HG03432 (cell line): ENCODE measurements around the gene PLA2G4E.

Experiments used
- ATAC-seq: cut with Tn5 transposase; IDR thresholded peaks from one replicate; pipeline ENCODE4 v1.9.1; 2021; ENCODE audit warnings: mild to moderate bottlenecking, moderate library complexity; ENCODE audit not compliant: unreplicated experiment

Gene PLA2G4E

DNA sequence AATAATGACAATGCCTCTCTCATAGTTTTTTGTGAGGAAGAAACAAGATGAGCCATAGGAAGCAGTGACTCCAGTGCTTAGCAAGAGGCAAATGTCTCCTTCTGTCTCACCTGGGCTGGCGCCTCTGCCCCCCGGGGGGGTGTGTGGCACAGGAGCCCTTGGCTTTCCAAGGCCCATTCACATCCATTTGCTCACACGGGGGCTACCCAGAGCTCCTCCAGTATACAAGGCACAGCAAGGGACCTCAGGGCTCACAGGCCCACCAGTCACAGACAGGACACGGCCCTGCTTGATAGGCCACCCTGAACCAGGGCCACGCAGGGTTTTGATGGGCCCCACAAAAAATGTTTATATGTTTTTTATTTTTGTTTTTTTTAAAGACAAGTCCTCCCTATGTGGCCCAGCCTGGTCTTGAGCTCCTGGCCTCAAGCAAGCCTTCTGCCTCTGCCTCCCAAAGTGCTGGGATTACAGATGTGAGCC is 26.6 kb downstream of the PLA2G4E start:
- ATAC-seq = no peak

DNA sequence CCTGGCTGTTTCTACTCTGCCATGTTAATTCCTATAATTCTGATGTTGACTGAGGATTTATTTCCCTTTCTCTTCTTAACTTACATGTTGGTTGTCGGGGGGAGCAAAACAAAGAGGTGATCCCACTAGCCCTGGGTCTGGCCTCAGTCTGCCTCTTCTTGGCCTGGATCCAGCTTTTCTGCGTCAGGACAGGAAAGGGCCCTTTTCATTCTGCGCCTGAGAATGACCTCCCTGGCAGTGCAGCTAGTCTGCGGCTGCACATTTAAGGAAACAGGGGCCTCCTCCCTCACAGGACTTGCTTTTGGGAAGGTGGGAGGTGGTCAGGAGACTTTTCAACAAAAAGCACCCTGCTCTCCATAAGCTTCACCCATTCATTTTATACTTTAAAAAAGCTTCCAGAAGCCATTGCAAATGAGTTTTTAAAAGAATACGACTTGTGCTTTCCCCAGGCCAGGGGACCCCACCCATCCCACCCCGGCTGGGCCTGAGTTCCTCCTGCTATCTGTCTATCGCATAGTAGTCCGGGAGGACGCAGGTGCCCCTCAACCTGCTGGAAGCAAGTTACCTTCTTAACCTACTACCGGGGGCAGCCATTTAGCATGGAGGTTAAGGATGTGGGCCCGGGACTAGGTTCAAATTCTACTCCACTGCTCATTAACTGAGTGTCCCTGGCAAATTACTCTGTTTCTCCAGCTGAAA is 27.2 kb downstream of the PLA2G4E start:
- ATAC-seq = no peak

DNA sequence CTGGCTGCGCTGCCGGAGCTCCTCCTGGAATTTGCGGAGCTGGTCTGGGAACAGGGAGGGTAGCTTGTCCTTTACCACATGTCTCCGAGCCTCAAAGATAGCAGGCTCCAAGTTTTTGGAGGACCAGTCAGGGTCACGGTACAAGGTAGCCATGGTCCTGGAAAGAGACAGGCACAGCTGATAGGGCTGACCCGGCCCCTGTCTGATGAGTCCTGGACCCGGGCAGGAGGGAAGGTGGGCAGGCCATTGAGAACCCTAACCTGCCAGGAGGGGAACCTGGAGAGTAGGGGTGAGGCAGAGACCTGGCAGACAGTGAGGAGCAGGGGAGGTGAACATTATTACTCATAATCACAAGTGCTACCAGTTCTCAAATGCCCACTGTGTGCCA is 28.0 kb downstream of the PLA2G4E start:
- ATAC-seq = no peak

DNA sequence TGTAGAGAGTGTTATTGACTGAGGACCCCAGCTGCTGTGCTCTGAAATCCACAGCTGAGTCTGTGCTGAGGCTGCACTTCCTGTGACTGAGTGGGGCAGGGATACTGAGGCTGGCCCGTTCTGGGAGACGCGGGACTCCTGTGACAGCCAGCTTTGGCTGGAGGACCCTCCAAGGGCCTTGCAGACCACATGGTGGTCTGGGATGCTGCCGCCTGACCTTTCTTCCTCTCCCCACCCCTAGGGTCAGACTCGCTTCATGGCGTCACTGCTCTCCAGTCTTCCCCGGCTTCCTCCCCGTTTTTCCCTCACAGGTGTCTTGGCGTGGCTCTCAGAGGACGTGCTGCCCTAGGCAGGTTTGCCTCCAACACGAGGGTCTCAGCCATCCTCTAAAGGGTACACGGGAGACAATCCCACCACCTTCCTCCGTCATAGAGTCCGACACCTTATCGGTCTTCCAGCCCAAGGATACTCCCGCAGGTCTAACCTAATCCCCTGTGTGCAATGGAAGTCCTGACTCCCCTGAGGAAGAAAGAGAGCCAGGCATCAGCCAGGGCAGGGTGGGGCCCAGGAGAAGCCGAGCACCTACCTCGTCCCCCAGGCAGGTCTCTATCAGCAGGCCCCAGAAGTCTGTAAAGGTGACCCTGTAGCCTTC is 28.6 kb downstream of the PLA2G4E start:
- no peak for ATAC-seq

DNA sequence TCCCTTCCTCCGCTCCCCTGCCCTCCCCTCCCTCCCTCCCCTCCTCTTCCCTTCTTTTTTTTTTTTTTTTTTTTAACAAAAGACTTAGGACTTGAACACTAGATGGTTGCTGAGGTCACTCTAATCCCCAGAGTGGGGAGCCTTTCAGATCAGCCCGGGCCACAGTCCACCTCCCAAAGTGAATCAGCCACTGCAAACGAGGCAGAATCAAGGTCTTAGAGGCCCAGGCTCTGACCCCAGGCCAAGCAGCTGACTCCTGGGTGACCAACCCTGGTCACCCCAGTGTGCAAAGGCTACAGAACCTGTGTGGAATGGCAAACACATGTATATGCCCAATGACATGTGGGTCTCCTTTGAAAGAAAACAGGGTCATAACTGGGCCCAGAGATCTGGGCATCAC is 30.2 kb downstream of the PLA2G4E start:
- no peak for ATAC-seq

DNA sequence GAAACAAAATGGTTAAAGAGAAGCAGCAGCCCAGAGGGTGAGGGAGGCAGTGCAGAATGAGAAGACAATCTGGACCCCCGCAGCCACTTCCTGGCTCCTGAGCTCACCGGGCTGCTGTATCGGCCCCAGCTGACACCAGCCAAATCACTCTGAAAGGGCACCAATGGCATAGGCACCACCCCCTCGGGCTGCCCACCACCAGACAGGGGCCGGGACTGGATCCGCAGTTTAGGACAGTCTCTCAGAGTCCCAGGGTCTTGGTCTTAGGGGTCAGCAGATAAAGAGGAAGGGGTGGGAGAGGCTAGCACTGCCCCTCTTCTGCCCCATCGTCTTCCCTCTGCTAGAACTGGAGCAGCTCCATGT is 30.6 kb downstream of the PLA2G4E start:
- no peak for ATAC-seq

DNA sequence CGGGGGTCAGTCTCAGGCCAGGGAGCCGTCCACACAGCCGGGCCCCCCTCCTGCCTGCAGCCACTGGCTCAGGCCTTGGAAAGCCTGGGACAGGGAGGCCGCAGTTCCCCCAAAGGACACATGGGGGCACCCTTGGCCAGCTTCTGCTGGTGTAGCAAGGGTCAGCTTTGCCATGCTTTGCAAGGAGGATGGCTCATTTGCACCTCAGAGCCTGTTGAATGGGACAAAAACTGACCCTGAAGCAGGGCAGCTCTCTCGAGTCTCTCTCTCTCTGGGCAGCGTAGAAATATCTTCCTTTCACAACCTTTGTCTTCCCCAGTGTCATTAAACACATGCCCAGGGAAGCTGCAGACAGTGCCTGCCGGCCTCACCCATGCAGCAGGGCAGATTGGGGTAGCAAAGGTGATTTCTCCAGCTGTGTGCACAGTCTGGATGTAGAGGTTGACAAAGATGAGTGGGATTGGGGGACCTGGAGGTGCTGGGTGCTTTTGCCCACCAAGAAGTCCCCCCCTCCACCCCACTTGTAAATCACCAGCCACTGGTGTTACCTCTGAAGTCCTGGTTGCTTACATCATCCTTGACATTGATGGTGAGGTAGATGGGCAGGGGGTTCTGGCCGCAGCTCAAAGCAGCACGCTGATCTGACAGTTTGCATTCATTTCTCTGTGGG is 31.1 kb downstream of the PLA2G4E start:
- ATAC-seq = peak; percentile 57

DNA sequence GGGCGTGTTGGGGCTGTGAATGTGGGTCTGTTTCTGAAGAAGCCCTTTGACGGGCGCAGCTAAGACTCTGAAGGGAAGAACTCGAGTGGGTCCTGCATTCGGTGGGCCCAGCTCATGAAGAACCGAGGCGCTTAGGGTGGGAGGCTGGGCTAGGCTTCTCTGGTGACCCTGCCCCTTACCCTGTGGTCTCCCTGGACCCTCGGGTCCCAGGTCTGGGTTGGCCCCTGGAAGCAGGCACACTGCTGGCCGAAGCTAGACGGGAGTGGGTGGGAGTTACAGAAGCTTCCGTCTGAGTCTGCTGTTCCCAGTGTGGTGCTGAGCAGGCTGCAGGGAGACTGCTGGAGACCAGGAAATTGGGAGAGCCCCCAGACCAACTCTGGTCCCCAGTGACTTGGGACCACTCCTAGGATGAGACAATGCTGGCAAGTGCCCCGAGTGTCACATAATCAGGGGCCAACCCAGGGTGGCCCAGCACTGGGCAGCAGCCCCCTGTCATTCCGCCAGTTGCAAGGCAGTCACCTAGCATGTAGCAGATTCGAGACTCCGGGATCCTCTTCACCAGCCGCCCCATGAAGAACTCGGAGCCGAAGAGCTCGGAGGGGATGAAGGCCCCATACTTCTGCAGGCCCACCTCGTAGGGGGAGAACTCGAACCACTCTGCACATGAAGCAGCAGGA is 31.8 kb downstream of the PLA2G4E start:
- no peak for ATAC-seq

DNA sequence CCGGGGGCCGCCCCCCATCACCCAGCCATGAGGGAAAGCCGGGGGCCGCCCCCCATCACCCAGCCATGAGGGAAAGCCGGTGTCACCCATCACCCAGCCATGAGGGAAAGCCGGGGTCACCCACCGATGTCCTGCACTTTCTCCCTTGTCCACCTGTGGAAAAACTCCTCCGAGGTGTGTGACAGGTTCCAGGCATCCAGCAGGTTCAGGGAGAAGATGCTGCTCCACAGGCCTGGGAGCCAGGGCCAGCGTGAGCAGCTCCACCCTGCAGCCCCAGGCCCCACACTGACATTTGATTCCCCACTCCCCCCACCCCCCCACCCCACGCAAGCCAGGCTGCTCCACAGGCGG is 32.9 kb downstream of the PLA2G4E start:
- ATAC-seq = no peak

DNA sequence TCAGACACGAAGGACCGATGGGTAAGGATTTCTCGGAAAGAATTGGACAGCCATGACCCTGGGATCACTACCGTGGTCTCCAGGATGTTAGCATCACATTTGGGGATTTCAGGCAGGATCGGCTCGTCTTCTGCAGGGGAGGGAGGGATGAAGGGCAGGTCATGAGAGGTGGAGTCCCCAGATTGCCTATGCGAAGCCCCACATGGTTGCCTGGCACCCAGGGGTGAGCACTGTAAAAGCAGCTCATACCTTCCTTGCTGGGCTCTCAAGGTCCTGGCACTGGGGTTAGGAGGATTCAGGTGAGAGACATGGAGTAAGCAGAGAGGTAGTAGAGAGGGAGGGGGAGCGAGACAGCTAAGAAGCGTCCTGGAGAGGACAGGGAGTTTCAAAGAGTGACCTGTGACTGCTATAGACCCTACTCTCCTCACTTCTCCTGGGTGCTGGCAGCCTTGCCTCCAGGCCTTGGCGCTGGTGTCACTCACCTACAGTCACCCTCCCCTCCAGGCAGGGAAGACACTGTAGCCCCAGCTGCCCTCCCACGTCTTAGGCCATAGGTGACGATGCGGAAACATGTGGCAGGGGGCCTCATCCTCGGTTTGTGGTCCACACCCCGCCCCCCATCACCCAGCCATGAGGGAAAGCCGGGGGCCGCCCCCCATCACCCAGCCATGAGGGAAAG is 33.5 kb downstream of the PLA2G4E start:
- ATAC-seq = no peak

DNA sequence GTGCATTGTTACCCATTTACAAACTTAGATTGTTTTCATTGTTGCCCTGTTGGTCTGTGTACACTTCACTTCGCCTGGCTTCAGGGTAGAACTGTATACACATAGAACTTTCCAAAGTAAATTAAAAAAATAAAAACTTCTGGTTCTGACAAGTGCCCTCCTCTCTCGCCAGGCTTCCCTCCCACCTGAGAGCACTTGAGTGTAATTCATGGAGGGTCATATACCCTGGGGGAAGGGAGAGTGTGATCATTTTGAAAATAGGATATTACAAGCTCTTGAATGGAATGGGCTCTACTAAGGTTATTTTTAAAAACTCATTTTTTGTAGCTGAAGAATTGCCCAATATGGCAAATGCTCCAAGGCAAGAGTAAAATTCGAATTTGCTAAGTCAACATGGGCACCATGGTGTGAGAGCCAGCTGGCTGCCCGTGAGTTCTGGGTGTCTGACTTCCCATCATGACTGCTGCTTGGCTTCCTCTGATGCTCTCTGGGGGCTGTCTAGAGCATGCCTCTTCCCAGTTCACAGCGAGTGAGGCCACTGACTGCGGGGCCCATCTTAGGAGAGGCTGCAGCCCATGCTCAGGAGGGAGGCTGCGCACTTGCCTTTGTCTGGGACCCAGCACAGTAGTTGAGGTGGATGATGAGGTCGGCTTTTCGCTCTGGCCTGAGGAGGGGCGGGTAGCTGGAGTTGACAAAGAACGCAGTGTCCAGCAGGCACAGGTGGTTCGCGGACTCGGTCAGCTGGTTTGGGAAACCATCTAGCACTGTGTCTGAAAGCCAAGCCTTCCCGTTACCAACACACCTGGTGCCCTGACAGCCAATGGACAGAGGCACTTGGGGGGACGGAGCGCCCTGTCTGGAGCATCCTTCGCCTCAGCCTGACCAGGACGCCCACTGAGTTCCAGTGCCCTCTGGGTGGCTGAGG is 35.3 kb downstream of the PLA2G4E start:
- no peak for ATAC-seq

DNA sequence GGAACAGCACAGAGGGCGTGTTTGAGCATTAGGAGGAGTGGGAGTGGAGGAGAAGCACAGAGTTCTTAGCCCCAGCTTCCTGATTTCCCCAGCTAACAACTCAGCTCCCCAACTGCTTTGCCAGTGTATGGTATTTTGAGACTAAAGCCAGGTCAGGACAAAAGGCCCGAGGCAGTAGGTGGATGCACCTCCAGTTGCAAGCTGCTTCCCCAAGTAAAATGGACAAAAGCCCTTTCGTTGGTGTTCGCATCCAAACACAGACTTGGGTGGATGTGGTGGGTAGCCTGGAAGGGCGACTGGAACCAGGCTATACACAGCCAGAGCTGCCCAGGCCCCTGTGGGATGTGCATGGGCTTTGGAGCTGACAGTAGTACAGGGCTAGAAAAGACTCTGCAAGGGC is 36.2 kb downstream of the PLA2G4E start:
- ATAC-seq = no peak

DNA sequence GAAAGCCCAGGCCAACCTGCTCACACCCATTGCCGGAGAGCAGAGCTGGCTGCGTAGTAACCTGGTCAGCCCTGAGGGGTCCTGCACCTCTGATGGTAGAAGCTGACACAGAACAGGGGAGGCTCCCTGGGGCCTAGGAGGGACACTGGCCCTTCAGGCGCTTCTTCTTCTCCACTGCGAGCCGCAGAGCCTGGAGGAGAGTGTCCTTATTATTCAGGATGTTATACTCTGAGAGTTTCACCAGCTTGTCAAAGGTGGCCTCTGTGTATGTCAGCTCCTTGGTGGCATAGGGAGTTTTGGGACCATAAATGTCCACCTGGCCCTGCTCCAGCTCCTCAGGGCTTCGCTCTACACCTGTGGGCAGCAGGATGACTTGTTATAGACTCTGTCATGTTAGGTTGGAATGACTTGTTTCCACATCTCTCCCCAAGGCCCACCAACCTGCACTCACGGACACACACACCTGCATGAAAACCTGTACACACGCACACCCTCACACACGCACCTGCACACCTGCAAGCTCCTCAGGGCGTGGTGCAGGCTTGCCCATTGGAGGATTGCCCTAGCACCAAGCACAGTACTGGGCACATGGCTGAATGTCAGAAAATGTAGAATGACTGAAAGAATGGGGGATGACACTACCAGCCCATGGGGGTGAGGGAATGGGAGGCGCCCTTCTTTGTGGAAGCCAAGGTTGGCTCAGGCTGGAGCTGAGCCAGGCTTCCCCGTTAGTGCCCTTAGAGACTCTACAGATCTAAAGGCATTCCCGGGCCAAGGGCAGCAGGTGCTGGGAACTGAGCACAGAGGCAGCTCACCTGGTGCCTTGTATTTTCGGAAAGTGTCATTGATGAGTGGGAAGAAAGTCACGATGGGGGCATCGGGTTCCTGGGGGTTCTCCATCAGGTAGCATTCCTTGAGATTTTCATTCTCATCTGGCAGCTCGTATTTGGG is 36.9 kb downstream of the PLA2G4E start:
- ATAC-seq = no peak

DNA sequence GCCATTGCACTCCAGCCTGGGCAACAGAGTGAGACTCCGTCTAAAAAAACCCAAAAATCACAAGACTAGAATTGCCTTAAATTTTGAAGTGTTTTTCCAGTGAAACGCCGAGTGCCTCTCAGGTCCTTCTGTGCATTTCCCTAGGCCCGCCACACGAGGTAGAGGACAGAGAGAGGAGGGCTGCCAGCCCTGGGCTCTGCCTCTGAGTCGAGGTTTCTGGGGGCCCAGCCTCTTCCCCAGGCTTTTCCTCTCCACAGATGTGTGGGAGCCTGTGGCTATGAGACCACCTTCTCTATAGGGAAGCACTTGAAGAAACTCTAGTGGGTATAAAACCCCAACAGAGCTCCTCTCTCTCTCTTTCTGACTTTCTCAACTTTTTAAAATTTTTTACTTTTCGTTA is 37.6 kb downstream of the PLA2G4E start:
- no peak for ATAC-seq

DNA sequence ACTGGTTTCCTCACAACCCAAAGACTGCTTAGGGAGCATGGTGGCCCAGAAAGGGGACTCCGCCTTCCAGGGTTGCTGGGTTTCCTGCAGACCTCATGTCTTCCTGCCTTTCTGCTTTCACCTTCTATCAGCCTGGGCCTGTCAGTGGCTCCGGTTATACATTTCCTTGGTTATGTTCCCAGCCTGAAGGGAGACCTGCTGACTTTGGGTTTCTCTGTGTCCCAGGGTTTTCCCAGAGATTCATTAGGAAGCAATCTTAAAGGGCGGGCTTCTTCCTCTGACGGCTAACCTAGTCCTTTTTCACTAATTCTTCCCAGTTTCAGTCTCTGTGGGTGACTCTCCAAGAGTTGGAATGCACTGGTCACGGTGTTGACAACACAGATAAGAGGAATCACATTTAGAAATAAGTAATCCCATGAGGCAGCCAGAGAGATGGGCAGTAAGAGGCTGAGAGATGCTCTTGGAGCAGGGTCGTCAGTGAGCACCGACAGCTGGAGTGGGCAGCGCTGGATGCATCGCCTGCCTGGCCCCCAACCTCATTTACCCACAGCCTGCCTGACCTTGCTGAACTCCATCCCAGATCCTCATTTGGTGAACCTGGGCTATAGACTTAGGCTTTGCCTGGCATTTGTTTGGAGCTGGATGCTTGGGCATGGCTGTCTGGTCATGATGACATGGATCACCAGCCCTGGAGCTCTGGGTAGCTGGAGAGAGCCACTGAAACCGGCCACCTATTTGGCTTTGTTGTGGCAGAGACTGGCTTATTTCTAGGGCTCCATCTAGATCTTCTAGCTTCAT is 38.5 kb downstream of the PLA2G4E start:
- no peak for ATAC-seq

DNA sequence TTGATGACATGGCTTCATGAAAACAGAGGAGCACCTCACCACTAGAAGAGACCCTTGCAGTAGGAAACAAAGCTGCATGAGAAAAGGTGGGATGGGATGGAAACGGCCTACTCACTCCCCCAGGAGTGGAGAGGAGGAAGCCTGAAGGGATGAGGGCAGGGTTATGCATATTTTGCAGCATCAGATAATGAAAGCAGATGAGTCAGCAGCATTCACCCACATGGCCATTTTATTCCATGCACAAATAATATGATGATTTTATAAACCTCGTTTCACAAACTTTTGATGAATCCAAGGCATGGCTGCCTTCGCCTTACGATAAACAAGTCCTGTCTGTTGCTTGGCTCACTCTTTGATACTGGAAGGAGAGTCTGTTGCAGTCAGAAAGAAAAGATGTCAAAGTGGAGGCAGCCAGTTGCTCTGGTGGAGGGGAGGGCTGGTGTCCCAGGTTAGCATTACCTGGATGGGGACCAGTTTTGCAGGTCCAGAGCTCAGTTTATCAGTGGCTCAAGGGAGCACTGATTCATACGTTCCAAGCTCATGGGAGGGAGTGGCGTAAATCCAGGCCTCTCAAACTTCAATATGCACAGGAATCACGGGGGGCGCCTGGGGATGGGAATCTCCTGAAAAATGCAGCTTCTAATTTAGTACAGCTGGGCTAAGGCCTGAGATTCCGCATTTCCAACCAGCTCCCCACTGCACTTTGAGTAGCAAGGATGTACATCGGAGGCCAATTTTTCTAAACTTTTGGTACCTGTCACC is 39.3 kb downstream of the PLA2G4E start:
- no peak for ATAC-seq

DNA sequence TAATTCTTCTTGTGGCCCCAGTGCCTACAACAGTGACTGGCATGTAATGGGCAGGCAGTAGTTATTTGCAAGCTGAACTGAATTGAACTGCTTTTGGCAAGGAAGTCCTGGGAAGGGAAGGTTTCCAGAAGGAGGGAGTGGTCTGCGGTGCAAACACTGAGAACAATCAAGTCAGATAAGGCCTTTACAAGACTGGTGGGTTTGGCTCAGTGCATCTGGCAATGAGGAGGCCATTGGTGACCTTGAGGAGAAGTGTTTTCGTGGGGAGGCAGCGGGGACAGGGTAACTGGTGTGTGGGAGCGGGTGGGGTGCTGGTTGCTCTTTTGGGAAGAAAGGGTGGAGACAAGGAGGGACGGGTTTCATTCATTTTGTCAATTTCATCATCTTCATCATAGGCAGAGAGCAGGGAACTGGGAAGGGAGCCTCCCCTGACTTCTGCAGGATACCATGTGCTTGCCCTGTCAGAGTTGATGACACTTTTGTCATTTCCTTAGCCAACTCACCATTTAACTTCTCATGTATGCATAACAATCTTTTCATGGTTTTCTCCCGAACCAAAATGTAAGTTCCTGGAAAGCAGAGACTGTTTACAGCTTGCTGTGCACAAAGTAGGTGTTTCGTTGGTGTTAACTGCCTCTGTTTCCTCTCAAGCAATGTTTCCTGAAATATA is 40.1 kb downstream of the PLA2G4E start:
- ATAC-seq = no peak
